K562 (cell line): Measurements from ENCODE around the gene LRRC7. TPM values are rescaled to one million over a fixed set of nuclear protein-coding genes. Genes with fewer than 3 reads are reported as not detected.

ENCODE experiments used
- CGGBP1 ChIP-seq: fragments of 250-450 bp; sonication (Bioruptor Pico); IDR thresholded peaks from 2 replicates; pipeline ENCODE4 v1.9.0; 2021; ENCODE audit warnings: mild to moderate bottlenecking
- FOXK2 ChIP-seq, 2 experiments: fragments of 450-650 bp; IDR thresholded peaks in 1 of 2; conservative IDR thresholded peaks in 1 of 2; 2 replicates each; pipeline ENCODE4 v1.6.1; 2016; ENCODE audit warnings: low read depth in 2 of 2, mild to moderate bottlenecking in 1 of 2
- HMG20B ChIP-seq: fragments of 250-450 bp; sonication (Bioruptor Pico); IDR thresholded peaks from 2 replicates; pipeline ENCODE4 v1.5.0; 2021; ENCODE audit warnings: mild to moderate bottlenecking
- MED1 ChIP-seq: sonication (generic); formaldehyde crosslinking; IDR thresholded peaks from 2 replicates; pipeline ENCODE4 v1.8.1; 2023; ENCODE audit warnings: missing genetic modification reagents, borderline replicate concordance
- MEF2D ChIP-seq: conservative IDR thresholded peaks from 2 replicates; pipeline ENCODE4 v1.6.1; 2016; ENCODE audit warnings: low read depth, missing genetic modification characterization, missing compliant biosample characterization
- NCOA6 ChIP-seq: fragments of 450-650 bp; IDR thresholded peaks from 2 replicates; pipeline ENCODE4 v1.6.1; 2017; ENCODE audit warnings: mild to moderate bottlenecking
- PHF20 ChIP-seq: fragments of 450-650 bp; IDR thresholded peaks from 2 replicates; pipeline ENCODE4 v1.6.1; 2018; ENCODE audit not compliant: partially characterized antibody
- RBM14 ChIP-seq: fragments of 200-400 bp; formaldehyde crosslinking; IDR thresholded peaks from 2 replicates; pipeline ENCODE4 v1.6.1; 2018; ENCODE audit warnings: low read depth, mild to moderate bottlenecking, low read length, moderate library complexity, borderline replicate concordance; ENCODE audit not compliant: insufficient read depth
- SLC30A9 ChIP-seq: fragments of 250-450 bp; sonication (Bioruptor Pico); IDR thresholded peaks from 2 replicates; pipeline ENCODE4 v1.8.0; 2022; ENCODE audit warnings: mild to moderate bottlenecking, moderate library complexity
- STAT5B ChIP-seq: fragments of 250-450 bp; sonication (Bioruptor Pico); IDR thresholded peaks from 2 replicates; pipeline ENCODE4 v1.8.0; 2021; ENCODE audit warnings: mild to moderate bottlenecking, inconsistent platforms
- STAT6 ChIP-seq: sonication (generic); formaldehyde crosslinking; IDR thresholded peaks from 2 replicates; pipeline ENCODE4 v1.8.1; 2023; ENCODE audit warnings: mild to moderate bottlenecking, missing genetic modification reagents
- TGIF2 ChIP-seq: sonication (generic); formaldehyde crosslinking; IDR thresholded peaks from 2 replicates; pipeline ENCODE4 v1.8.1; 2022; ENCODE audit warnings: mild to moderate bottlenecking, missing genetic modification reagents, moderate library complexity
- ZNF668 ChIP-seq: fragments of 250-450 bp; sonication (Bioruptor Pico); IDR thresholded peaks from 2 replicates; pipeline ENCODE4 v1.8.0; 2022; ENCODE audit warnings: mild to moderate bottlenecking, inconsistent platforms
- ZNF695 ChIP-seq: fragments of 450-650 bp; formaldehyde crosslinking; IDR thresholded peaks from 2 replicates; pipeline ENCODE4 v1.4.0; 2020; ENCODE audit warnings: mild to moderate bottlenecking, moderate library complexity
- ZNF696 ChIP-seq: fragments of 250-450 bp; sonication (Bioruptor Pico); conservative IDR thresholded peaks from 2 replicates; pipeline ENCODE4 v1.4.0; 2020; ENCODE audit warnings: mild to moderate bottlenecking, moderate library complexity
- ZSCAN32 ChIP-seq: fragments of 450-650 bp; formaldehyde crosslinking; IDR thresholded peaks from 2 replicates; pipeline ENCODE4 v1.4.0; 2020; ENCODE audit warnings: mild to moderate bottlenecking, moderate library complexity
- polyA plus RNA-seq, 8 experiments: library from polyadenylated mRNA; depleted of rRNA in 4 of 8; stranded (reverse) in 5 of 8; unstranded in 3 of 8; fragments of >200 nt; fragmentation: Nextera tagmentation in 2 of 8; fragmentation: Illumina TruSeq in 1 of 8; extraction: Ambion mirVana in 2 of 8; extraction: Trizol in 1 of 8; gene quantifications; 2 replicates each; pipeline versions ENCODE4 v1.2.1 to v1.2.3, GENCODE V29; 2011 to 2014; ENCODE audit warnings: inconsistent platforms in 1 of 8, missing spikeins in 1 of 8
- total RNA-seq, 7 experiments: library from RNA; depleted of rRNA in 6 of 7; stranded (reverse); fragments of >200 nt in 6 of 7; fragmentation: Illumina TruSeq in 2 of 7; extraction: Trizol in 2 of 7; gene quantifications; 2 replicates each; pipeline versions ENCODE4 v1.2.1 to v1.2.3, GENCODE V29; 2011 to 2021; ENCODE audit warnings: low replicate concordance in 1 of 7
- TF ChIP-seq, protein P1 (sequence below): sonication (generic); formaldehyde crosslinking; IDR thresholded peaks from 2 replicates; pipeline ENCODE4 v1.8.0; 2022; ENCODE audit warnings: missing genetic modification reagents, mild to moderate bottlenecking, borderline replicate concordance
- TF ChIP-seq, protein P2 (sequence below): fragments of 250-450 bp; sonication (Bioruptor Pico); IDR thresholded peaks from 2 replicates; pipeline ENCODE4 v1.5.1; 2021; ENCODE audit warnings: mild to moderate bottlenecking
- TF ChIP-seq, protein P3 (sequence below), 2 experiments: IDR thresholded peaks; 2 replicates each; pipeline ENCODE4 v1.6.1; 2011; ENCODE audit warnings: borderline replicate concordance in 1 of 2, control low read depth in 1 of 2, low read depth in 1 of 2, low read length in 1 of 2, mild to moderate bottlenecking in 1 of 2, mixed read lengths in 1 of 2, moderate library complexity in 1 of 2; ENCODE audit not compliant: insufficient read depth in 1 of 2, insufficient read length in 1 of 2, poor library complexity in 1 of 2, severe bottlenecking in 1 of 2; ENCODE audit errors: extremely low read depth in 1 of 2

LRRC7 gene
- total and polyA plus RNA-seq, 9 of the 15 experiments (the other 6 are each of a cell fraction or from before 2014, with no cell fraction given) = 0.09 to 0.94 (median 0.49) TPM

DNA sequence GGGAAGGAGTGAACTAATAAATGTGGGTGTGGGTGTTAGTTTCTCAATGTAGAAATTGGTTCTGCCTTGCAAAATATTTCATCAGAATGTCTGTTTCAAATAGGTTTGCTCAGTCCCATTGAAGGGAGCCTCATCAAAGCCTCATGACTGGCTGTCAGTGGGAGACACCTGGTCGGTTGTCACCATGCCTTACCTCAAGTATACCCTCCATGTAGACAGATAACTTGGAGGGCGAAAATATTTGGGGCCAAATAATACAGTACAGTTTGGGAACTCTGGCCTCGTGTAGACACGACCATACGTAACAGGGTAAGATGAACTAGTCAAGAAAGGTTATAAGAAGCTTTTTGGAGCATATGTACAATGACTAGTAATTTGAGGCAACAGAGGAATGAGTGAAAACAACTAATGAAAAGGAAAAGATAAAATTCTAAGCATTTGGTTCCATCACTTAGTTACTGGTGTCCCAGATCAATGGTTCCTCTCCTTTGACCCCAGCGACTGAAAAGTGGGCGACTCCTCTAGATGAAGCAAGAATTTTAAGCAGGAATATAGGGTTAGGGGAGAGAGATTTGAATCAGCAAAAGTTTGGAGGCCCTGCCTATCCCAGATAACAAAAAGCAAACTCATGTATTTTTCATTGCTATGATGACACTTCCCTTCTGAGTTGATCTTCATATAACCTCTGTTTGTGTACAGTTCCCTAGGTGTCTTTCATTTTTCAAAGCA, 473.8 kb downstream of the LRRC7 start (continued):
- TF ChIP-seq, protein P1, sequence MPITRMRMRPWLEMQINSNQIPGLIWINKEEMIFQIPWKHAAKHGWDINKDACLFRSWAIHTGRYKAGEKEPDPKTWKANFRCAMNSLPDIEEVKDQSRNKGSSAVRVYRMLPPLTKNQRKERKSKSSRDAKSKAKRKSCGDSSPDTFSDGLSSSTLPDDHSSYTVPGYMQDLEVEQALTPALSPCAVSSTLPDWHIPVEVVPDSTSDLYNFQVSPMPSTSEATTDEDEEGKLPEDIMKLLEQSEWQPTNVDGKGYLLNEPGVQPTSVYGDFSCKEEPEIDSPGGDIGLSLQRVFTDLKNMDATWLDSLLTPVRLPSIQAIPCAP = no peak
- TF ChIP-seq CGGBP1 (CRISPR knock-in tag) (no peak), PHF20 (no peak), ZNF696 (CRISPR knock-in tag) (no peak), MEF2D (tag) (peak; percentile 70; the same call in 1 of the 2 replicates), FOXK2 (conservative IDR thresholded peaks at IDR 0.05 in 1 of 2, IDR thresholded peaks at IDR 0.05 in 1 of 2; ENCODE audit: low read depth in 2 of 2) (no peak), NCOA6 (no peak), MED1 (no peak), ZSCAN32 (CRISPR knock-in tag) (no peak; the same call in 1 of the 2 replicates), ZNF668 (CRISPR knock-in tag) (peak; percentile 54; the same call in 1 of the 2 replicates), TGIF2 (no peak), STAT6 (CRISPR knock-in tag) (no peak), RBM14 (no peak), ZNF695 (no peak), HMG20B (CRISPR knock-in tag) (no peak), SLC30A9 (CRISPR knock-in tag) (no peak), STAT5B (CRISPR knock-in tag) (no peak)
- TF ChIP-seq, protein P2, sequence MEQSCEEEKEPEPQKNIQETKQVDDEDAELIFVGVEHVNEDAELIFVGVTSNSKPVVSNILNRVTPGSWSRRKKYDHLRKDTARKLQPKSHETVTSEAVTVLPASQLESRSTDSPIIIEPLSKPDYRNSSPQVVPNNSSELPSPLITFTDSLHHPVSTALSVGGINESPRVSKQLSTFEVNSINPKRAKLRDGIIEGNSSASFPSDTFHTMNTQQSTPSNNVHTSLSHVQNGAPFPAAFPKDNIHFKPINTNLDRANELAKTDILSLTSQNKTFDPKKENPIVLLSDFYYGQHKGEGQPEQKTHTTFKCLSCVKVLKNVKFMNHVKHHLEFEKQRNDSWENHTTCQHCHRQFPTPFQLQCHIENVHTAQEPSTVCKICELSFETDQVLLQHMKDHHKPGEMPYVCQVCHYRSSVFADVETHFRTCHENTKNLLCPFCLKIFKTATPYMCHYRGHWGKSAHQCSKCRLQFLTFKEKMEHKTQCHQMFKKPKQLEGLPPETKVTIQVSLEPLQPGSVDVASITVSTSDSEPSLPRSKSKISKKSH (CRISPR knock-in tag) = no peak
- TF ChIP-seq, protein P3, sequence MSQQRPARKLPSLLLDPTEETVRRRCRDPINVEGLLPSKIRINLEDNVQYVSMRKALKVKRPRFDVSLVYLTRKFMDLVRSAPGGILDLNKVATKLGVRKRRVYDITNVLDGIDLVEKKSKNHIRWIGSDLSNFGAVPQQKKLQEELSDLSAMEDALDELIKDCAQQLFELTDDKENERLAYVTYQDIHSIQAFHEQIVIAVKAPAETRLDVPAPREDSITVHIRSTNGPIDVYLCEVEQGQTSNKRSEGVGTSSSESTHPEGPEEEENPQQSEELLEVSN (IDR thresholded peaks at IDR 0.05; ENCODE audit: borderline replicate concordance in 1 of 2, extremely low read depth in 1 of 2, insufficient read depth in 1 of 2, insufficient read length in 1 of 2, low read depth in 1 of 2, low read length in 1 of 2, poor library complexity in 1 of 2, severe bottlenecking in 1 of 2) = no peak
